Measurements from ENCODE around the gene FRS2.

FRS2 gene

DNA sequence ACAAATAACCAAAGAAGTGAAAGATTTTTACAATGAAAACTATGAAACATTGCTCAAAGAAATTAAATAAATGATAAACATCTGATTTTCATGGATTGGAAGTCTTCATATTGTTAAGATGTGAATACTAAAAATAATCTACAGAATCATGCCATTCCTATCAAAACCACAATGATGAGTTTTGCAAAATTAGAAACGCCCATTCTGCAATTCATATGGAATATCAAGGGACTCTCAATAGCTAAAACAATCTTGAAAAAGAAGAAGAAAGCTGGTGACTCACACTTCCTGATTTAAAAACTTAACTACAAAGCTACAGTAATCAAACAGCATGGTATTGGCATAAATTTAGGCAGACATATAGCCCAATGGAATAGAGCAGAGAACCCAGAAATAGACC is 74.9 kb downstream of the FRS2 start:
- Mint-ChIP-seq H3K27ac (no peak overlapping the region), H3K4me3 (no peak overlapping the region), H3K27me3 (ENCODE audit: low read depth, poor library complexity) (peaks cover 2% of the 10 kb centered on the region), H3K4me1 (no peaks in the 10 kb centered on the region), H3K9me3 (peaks cover 26% of the 10 kb centered on the region), H3K36me3 (ENCODE audit: low read depth) (peaks cover 63% of the 10 kb centered on the region)
- TF ChIP-seq CTCF (IDR thresholded peaks at IDR 0.05): no peak
- no peak for DNase-seq

DNA sequence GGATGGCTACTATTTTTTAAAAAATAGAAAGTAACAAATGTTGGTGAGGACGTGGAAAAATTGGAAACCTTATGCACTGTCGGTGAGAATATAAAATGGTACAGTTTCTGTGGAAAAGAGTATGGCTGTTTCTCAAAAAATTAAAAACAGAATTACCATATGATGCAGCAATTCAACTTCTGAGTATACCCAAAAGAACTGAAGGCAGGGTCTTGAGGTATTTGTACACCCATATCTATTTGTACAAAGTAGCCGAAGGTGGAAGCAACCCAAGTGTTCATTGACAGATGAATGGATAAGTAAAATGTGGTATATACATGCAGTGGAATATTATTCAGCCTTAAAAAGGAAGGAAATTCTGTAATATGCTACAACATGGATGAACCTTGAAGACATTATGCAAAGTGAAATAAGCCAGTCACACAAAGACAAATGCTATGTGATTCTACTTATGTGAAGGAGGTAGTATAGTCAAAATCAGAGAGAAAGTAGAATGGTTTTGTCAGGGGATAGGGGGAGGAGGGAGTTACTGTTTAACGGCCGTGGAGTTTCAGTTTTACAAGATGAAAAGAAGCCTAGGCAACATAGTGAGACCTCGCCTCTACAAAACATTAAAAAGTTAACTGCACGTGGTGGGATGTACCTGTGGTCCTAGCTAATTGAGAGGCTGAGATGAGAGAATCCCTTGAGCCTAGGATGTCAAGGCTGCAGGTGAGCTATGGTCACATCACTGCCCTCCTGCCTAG is 76.7 kb downstream of the FRS2 start:
- Mint-ChIP-seq H3K36me3 (ENCODE audit: low read depth) (peaks cover 60% of the 10 kb centered on the region), H3K27me3 (ENCODE audit: low read depth, poor library complexity) (peaks cover 2% of the 10 kb centered on the region), H3K27ac (no peak overlapping the region), H3K9me3 (peaks cover 26% of the 10 kb centered on the region), H3K4me1 (no peaks in the 10 kb centered on the region), H3K4me3 (no peak overlapping the region)
- no peak for TF ChIP-seq CTCF (IDR thresholded peaks at IDR 0.05)
- no peak for DNase-seq

- no peak for TF ChIP-seq CTCF (IDR thresholded peaks at IDR 0.05)
- no peak overlapping the region for H3K27ac Mint-ChIP-seq
- peaks cover 20% of the 10 kb centered on the region for H3K9me3 Mint-ChIP-seq
- no peak overlapping the region for H3K4me3 Mint-ChIP-seq
- no peaks in the 10 kb centered on the region for H3K4me1 Mint-ChIP-seq
- no peak for DNase-seq
- H3K36me3 Mint-ChIP-seq (ENCODE audit: low read depth): peaks cover 46% of the 10 kb centered on the region
- H3K27me3 Mint-ChIP-seq (ENCODE audit: low read depth, poor library complexity): peaks cover 2% of the 10 kb centered on the region
Observed at GRCh38 chr12:69548687-69549086, 78.5 kb downstream of the FRS2 start.

- Mint-ChIP-seq H3K27ac (no peak overlapping the region), H3K27me3 (ENCODE audit: low read depth, poor library complexity) (peaks cover 2% of the 10 kb centered on the region), H3K4me1 (no peaks in the 10 kb centered on the region), H3K36me3 (ENCODE audit: low read depth) (peaks cover 27% of the 10 kb centered on the region), H3K4me3 (no peak overlapping the region), H3K9me3 (peaks cover 3% of the 10 kb centered on the region)
- TF ChIP-seq CTCF (IDR thresholded peaks at IDR 0.05): no peak
- no peak for DNase-seq
Observed at GRCh38 chr12:69550569-69551350, 80.6 kb downstream of the FRS2 start.

DNA sequence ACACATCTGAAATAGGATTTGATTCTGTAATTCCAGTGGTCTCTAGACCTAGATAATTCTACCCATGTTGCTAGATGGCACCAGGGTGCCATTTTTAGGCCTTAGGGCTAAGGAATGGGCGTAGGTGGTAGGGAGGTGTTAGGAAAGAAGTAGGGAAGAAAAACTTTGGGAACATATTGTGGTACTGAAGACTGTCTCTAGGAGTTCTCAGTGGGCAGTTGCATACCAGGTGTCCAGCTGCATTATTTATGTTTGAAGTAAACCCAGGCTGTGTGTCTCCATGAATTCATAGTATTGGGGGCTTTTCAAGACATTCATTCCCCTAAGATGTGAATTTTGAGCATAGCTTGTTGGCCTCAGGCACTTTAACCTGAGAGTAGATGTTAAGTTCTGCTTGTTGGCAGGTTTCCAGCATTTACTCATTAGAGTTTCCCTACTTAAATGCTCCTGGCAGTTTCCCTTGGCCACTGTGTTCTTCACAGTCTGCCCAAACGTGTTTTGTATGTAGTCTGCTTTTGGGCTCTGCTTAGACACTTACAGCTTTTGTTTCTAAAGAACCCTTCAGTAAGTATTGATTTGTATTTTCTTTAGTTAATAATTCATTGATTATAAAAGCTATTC is 83.5 kb downstream of the FRS2 start:
- no peak for TF ChIP-seq CTCF (IDR thresholded peaks at IDR 0.05)
- H3K4me3 Mint-ChIP-seq: no peak overlapping the region
- peaks cover 21% of the 10 kb centered on the region for H3K36me3 Mint-ChIP-seq (ENCODE audit: low read depth)
- H3K27ac Mint-ChIP-seq: peak overlapping the region; percentile 84
- no peaks in the 10 kb centered on the region for H3K9me3 Mint-ChIP-seq
- H3K27me3 Mint-ChIP-seq (ENCODE audit: low read depth, poor library complexity): peaks cover under 1% of the 10 kb centered on the region
- no peak for DNase-seq
- no peaks in the 10 kb centered on the region for H3K4me1 Mint-ChIP-seq
